ENCODE results near the gene SPOCD1.

SPOCD1 gene

DNA sequence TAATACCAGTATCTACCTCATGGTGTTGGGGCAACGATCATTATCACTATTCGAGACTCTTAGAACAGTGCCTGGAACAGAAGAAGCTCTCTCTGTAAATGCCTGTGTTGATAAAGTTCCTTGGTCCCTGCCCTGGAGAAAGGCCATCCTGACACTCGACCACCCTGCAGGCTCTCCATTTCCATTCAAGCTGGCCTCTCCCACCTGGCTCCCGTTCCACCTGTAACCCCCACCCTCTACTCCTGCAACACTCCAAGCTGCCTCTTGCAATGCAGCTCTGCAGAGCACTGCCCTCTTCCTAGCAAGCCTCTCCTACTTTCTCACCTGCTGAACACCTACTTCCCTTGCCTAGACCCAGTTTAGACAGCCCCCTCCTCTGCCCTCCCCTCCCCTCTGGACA, 6.1 kb downstream of the SPOCD1 start:
- H3K4me3 ChIP-seq (ENCODE audit: low read depth, low read length): no peak overlapping the region
- TF ChIP-seq, protein P1, sequence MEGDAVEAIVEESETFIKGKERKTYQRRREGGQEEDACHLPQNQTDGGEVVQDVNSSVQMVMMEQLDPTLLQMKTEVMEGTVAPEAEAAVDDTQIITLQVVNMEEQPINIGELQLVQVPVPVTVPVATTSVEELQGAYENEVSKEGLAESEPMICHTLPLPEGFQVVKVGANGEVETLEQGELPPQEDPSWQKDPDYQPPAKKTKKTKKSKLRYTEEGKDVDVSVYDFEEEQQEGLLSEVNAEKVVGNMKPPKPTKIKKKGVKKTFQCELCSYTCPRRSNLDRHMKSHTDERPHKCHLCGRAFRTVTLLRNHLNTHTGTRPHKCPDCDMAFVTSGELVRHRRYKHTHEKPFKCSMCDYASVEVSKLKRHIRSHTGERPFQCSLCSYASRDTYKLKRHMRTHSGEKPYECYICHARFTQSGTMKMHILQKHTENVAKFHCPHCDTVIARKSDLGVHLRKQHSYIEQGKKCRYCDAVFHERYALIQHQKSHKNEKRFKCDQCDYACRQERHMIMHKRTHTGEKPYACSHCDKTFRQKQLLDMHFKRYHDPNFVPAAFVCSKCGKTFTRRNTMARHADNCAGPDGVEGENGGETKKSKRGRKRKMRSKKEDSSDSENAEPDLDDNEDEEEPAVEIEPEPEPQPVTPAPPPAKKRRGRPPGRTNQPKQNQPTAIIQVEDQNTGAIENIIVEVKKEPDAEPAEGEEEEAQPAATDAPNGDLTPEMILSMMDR (IDR thresholded peaks at IDR 0.05; ENCODE audit: borderline replicate concordance, insufficient read depth, low read depth, low read length): no peak

DNA sequence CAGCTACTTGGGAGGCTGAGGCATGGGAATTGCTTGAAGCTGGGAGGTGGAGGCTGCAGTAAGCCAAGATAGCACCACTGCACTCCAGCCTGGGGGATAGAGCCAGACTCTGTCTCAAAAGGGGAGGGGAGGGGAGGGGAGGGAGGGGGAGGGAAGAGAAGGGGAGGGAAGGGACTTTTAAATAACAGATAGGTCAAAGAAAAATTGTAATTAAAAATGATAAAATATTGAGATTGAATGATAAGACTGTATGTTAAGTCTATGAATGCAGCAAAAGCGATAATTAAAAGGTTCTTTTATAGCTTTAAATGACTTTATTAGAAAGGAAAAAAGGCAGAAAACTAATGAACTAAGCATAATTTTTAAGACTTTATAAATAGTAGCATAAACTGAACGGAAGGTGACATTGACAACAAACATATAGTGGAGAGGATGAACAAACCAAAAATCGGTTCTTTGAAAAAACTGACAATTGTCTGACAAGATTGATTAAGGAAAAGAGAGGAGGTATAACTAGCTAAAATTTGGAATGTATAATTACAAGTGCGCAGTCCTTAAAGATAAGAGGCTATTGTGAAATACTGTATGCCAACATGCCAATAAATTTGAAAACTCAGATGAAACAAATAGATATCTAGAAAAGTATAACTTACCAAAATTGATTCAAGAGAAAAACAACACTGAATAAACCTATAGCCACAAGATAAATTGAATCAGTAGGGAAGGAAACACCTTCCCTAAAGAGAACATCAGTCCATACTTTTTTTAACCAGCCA, 8.4 kb downstream of the SPOCD1 start:
- no peak overlapping the region for H3K4me3 ChIP-seq (ENCODE audit: low read depth, low read length)
- TF ChIP-seq, protein P1 (IDR thresholded peaks at IDR 0.05; ENCODE audit: borderline replicate concordance, insufficient read depth, low read depth, low read length): no peak

DNA sequence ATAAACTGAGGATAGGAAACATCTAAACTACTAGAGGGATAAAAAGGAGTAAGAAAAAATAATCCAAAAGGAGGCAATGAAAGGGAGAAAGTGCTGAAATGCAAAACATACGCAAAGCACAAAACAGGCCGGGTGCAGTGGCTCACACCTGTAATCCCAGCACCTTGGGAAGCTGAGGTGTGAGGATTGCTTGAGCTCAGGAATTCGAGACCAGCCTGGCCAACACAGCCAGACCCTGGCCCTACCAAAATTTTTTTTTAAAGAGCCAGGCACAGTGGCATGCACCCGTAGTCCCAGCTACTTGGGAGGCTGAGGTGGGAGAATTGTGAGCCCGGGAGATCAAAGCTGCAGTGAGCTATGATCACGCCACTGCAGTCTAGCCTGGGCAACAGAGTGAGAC, 10.5 kb downstream of the SPOCD1 start:
- TF ChIP-seq, protein P1 (IDR thresholded peaks at IDR 0.05; ENCODE audit: borderline replicate concordance, insufficient read depth, low read depth, low read length): no peak
- H3K4me3 ChIP-seq (ENCODE audit: low read depth, low read length): no peak overlapping the region

DNA sequence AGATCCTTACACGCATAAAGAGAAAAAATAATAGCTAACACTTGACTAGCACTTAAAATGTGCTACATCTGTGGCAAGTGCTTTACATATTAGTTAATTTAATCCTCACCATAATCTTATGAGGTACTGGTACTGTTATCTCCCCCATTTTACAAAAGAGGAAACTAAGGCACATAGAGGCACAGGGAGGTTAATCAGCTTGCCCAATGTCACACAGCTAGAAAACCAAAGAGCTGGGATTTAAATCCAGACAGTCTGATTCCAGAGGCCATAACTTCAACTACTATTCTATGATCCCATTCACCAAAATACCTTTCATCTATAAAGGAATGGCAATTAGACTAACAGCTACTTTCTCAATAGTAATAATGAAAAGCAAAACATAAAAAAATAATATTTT, 11.7 kb downstream of the SPOCD1 start:
- TF ChIP-seq, protein P1 (IDR thresholded peaks at IDR 0.05; ENCODE audit: borderline replicate concordance, insufficient read depth, low read depth, low read length): no peak
- no peak overlapping the region for H3K4me3 ChIP-seq (ENCODE audit: low read depth, low read length)

DNA sequence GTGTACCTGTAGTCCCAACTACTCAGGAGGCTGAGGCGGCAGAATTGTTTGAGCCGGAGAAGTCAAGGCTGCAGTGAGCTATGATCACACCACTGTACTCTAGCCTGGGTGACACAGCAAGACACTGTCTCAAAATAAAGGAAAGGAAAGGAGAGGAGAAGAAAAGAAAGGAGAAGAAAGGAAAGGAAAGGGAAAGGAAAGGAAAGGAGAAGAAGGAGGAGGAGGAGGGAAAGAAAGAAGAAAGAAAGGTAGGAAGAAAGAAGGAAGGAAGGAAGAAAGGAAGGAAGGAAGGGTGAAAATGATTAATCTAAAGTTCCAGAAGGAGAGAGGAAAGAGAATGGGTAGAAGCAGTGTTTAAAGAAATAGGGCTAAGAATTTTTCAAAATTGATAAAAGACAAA, 12.2 kb downstream of the SPOCD1 start:
- TF ChIP-seq, protein P1 (IDR thresholded peaks at IDR 0.05; ENCODE audit: borderline replicate concordance, insufficient read depth, low read depth, low read length): no peak
- H3K4me3 ChIP-seq (ENCODE audit: low read depth, low read length): no peak overlapping the region

DNA sequence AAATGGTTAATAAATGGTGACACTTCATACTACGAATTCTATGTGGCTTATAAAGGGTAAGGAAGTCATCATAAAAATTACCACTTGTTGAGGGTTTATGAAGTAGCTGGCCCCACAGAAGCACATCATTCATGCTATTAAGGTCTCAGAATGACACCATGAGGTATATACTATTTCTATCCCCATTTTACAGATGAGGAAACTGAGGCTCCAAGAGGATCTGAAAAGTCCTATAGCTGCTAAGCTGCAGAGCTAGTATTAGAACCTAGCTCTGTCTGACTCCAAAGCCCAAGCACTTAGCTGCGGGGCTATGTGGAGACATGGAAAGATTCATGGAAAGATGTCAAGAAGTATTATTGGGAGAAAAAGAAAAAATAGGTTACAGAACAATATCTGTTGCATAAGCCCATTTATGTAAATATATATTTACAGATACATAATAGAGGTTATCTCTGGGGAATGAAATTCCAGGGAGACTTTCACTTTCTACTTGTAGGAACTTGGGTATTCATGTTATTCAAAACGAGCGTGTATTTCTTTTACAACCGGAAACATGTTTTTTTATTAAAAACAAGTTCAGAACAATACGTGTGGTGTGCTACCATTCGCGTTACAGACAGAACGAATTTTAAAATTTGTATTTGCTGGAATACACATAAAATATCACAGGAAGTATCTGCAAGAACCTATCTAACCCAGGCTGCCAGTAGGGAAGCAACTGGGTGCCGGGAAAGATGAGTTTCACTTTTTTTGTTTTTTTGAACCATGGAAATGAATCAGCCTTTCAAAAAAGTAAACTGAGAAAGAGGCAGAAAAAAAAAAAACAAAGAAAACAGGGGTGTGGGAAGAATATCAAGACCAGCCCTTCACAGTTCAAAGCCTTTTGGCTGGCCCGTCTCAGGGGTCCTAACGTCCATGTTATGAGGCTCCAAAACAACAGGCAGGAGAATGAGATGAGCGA, 13.4 kb downstream of the SPOCD1 start:
- TF ChIP-seq, protein P1 (IDR thresholded peaks at IDR 0.05; ENCODE audit: borderline replicate concordance, insufficient read depth, low read depth, low read length): no peak
- H3K4me3 ChIP-seq (ENCODE audit: low read depth, low read length): no peak overlapping the region
